C4-2B (cell line): Measurements from ENCODE around the gene TNC.
"Not testable (repeated sequence)": the region's sequence is repeated elsewhere in the genome, so short reads cannot be mapped to it uniquely, and the experiment has no call there.

Experiments used
- H3K27ac ChIP-seq: fragments of 450-650 bp; 2 replicates; pipeline ENCODE4 v1.5.1; 2017
- CTCF ChIP-seq: fragments of 450-650 bp; conservative IDR thresholded peaks from 2 replicates; pipeline ENCODE4 v1.5.1; 2017; ENCODE audit warnings: mild to moderate bottlenecking
- ZFX ChIP-seq: fragments of 450-650 bp; IDR thresholded peaks from 2 replicates; pipeline ENCODE4 v1.6.1; 2017

TNC gene

GRCh38 chr9:115134941-115135340, 17.0 kb upstream of the TNC start:
- TF ChIP-seq ZFX (no peak), CTCF (no peak)
- H3K27ac ChIP-seq: no peak overlapping the region

- no peak overlapping the region for H3K27ac ChIP-seq
- TF ChIP-seq CTCF (no peak), ZFX (no peak)
Measured at GRCh38 chr9:115133649-115134048, 15.7 kb upstream of the TNC start.

GRCh38 chr9:115132648-115133047, 14.7 kb upstream of the TNC start:
- no peak overlapping the region for H3K27ac ChIP-seq
- no peak for TF ChIP-seq ZFX
- no peak for TF ChIP-seq CTCF

GRCh38 chr9:115130176-115130575, 12.2 kb upstream of the TNC start:
- H3K27ac ChIP-seq: no peak overlapping the region
- TF ChIP-seq CTCF (no peak), ZFX (no peak)

- not testable (repeated sequence) for H3K27ac ChIP-seq
Measured at GRCh38 chr9:115128726-115129125, 10.8 kb upstream of the TNC start.

- TF ChIP-seq ZFX (no peak), CTCF (no peak)
- H3K27ac ChIP-seq: no peak overlapping the region
Measured at GRCh38 chr9:115127191-115127817, 9.3 kb upstream of the TNC start.

- no peak overlapping the region for H3K27ac ChIP-seq
- TF ChIP-seq CTCF: no peak
- no peak for TF ChIP-seq ZFX
Measured at GRCh38 chr9:115126404-115126803, 8.4 kb upstream of the TNC start.

- no peak overlapping the region for H3K27ac ChIP-seq
- no peak for TF ChIP-seq CTCF
- no peak for TF ChIP-seq ZFX
Measured at GRCh38 chr9:115122937-115123336, 5.0 kb upstream of the TNC start.
